Stimulated activated CD8-positive, alpha-beta memory T cell treated with anti-CD3 and anti-CD28 coated beads, Interleukin-4, amount 100 ng/mL, for 48 hours (primary cell): ENCODE results near the gene RHEX.

Experiments
- DNase-seq: peaks from one replicate; pipeline ENCODE4 v3.0.0-alpha.2; 2020

The RHEX gene

DNA sequence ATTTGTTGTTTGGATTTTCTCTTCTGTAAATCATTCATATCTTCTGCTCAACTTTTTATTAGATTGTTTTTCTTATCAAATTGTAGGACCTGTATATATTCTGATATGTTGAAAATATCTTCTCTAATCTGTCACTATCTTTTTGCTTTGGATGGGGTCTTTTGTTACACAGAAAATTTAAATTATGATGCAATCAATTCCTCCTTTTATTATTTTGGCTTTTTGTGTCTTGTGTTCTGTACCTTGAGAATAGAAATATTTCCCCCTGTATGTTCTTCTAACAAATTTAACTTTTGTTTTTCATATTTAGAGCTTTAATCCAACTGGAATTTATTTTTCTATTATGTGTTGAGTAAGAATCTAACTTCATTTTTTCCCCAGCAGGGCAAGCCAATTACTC, 67.4 kb downstream of the RHEX start:
- DNase-seq: no peak

DNA sequence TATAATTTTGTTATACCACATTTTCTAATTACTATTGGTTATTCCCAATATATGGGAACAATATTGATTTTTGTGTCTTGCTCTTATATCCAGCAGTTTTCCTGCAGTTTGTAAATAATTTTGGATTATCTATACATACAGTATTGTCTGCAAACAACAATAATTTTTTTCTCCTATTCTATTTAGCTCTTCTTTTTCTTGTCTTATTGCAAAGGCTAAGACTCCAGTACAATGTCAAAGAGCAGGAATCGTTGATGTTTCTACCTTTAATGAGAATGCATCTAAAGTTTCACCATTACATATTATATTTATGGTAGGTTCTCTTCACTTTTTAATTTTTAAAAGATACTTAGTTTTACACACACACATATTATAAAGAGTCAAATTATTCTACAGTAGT, 68.3 kb downstream of the RHEX start:
- DNase-seq: no peak

DNA sequence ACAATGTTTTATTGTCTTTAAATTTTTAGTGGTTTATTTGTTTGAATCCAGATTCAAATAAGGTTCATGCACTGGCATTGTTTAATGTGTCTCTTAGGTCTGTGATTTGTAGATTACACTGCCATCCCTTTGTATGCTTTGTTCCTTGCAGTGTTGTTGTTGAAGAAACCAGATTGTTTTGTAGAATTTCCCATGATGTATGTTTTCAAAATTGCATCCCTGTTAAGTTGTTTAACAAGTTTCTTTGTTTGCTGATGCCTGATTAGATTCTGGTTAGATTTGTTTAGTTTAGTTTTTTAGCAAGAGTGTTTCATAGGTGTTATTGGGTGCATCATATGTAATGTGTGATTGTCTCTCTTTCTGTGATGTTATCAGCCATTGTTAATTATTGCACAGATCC, 69.7 kb downstream of the RHEX start:
- no peak for DNase-seq

DNA sequence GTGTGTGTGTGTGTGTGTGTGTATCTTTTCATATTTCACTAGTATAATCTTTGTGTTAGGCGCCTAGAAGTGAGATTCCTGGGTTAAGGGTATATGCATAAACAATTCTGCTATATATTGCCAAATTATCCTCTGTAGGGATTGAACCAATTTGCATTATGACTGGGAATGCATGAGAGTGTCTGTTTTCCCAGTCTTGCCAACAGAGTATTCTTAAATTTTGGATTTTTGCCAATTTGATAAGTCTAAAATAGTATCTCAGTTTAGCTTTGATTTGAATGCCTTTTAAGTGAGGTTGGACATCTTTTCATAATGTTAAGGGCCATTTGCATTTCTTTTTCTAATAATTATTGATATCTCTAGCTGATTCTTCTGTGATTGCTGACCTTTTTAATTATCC, 72.4 kb downstream of the RHEX start:
- DNase-seq: no peak

DNA sequence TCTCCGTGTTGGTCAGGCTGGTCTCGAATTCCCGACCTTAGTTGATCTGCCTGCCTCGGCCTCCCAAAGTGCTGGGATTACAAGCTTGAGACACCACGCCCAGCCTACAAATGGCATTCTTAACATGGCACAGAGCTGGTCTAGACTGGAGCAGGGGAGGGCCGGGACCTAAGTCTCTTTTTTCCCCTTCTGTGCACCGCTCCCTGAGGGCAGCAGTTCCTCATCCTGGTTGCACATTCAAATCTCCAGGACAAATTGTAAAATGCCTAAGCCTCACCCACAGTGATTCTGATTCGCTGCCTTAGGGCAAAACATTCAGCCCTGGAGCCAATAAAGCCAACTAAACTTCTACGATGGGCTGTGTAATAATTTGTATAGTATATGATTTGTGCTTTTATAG, 74.4 kb downstream of the RHEX start:
- no peak for DNase-seq

DNA sequence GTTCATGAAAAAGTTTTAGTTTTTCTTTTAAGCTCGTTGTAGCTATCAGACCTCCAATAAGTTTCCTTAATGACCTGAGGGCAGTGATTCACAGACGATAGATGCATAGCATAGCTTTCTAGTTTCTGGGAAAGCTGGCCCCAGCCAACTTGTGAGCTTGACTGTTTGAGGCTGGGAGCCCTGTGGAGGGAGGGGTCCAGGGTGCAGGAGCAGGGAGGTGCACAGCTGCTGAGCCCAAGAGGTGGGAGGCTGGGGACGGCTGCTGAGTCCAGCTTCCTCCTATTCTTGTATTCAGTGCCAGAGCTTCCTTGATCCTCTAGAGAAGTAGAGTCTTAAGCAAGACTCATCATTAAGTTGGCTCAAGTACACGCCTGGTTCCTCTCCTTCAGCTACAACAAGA, 75.2 kb downstream of the RHEX start:
- DNase-seq: no peak

DNA sequence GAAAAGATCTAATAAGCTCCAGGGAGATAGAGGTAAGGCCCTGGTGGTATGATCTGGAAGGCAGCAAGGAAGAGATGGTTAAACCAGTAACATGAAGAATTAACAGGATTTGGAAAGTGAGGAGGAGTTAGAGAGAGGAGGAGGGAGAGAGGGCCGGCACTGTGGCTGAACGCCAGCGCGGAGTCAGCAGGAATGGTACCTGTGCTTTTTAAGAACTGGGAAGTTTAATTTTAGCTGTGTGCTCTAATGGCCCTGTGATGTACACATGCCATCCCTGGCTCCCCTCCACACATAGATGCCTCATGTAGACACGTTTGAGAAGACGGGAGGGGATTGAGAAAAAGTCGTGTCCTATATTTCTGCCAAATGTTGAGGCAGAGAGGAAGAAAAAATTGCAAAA, 78.1 kb downstream of the RHEX start:
- no peak for DNase-seq

DNA sequence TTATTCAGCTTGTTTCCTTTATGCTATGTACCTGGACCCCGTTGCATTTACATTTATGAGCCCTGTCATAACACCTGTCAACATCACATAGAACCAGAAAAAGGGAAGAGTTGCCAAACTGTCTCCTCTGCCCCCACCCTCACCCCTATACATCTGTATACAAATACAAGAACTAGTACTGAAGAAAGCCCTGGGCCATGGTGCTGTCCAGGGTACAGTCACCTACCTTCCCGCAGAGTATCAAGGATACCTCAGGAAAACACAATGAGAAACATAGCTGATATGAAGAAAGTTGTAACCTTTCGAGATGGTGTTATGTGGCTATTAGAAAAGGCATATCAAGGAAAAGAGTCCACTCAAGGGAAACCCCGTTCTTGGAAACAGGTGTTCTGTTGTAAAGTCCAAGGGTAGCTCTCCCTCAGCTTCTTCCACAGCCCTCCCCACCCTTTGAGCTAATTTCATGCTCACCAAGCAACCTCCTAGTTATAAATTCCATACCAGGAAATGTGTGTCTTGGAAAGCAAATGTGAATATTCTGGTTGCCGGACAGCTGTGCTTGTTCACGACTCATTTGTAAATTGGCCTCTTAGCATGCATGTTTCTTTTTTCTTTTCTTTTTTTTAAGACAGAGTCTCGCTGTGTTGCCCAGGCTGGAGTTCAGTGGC, 80.9 kb downstream of the RHEX start:
- no peak for DNase-seq

DNA sequence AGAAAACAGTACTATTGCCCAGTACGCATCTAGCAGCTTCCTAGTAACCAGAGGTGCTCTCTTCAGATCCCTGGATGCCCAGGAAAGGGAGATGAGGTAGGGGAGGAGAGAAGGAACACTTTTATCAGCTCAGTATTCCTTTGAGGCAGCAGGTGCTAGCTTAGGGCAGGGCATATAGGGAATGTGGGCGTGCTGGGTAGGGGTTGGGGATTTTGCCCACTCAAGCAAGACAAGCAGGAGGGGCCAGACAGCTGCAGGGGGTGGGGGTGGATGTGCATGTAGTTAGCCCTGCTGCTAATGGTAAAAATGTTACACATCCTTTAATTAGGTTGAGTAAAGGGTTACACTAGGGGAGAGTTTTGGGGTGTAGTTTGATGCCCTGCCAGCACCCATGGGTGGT, 82.3 kb downstream of the RHEX start:
- no peak for DNase-seq

DNA sequence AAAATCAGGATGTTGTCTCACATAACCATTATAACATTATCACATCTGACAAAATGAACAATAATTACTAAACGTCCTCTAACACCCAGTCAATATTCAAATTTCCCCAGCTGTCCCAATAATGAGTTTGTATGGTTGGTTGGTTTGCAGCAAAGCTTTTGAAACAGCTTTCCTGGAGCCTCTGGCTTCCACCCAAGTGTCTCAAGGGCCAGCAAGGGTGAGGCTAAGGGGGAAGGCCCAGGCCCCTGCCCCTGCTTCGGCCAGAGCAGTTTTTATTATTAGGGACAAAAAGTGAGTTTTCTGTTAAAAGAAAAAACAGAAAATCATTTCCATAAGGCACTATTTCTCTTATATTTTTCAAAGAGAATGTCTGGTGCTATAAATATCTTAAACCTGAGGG, 83.3 kb downstream of the RHEX start:
- no peak for DNase-seq

DNA sequence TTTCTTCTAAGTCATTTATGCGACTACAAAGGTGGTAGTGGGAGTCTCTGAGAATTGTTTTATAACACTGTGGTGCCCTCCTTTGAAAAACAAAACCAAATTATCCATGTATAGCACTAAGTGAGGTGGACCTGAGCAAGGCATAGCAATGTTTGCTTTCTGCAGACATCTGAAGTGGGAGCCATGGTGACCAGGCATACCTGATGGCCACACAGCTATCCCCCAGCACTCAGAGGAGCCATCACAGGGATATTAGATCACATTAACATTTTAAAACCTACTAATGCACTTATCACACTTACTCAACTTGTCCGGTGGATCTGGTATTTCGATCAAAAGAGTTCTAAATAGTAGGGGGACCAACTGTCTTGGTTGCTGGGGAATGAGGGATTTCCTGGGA, 89.0 kb downstream of the RHEX start:
- DNase-seq: no peak

DNA sequence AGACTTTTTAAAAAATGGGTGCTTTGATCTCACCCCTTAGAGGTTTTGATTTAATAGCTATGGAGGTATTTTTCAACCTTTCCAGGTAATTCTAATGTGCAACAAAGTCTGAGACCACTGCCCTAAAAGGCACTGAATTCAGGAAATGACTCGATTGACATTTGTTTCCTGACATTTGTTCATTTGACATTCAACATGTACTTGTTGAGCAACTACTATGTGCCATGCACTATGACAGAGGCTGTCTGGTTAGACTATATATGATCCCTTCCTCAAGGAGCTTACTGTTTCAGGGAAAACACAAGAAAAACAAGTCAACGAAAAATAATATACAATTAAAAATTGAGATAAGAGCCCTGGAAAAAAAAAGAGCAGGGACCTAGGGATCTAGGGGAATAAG, 89.8 kb downstream of the RHEX start:
- DNase-seq: no peak

DNA sequence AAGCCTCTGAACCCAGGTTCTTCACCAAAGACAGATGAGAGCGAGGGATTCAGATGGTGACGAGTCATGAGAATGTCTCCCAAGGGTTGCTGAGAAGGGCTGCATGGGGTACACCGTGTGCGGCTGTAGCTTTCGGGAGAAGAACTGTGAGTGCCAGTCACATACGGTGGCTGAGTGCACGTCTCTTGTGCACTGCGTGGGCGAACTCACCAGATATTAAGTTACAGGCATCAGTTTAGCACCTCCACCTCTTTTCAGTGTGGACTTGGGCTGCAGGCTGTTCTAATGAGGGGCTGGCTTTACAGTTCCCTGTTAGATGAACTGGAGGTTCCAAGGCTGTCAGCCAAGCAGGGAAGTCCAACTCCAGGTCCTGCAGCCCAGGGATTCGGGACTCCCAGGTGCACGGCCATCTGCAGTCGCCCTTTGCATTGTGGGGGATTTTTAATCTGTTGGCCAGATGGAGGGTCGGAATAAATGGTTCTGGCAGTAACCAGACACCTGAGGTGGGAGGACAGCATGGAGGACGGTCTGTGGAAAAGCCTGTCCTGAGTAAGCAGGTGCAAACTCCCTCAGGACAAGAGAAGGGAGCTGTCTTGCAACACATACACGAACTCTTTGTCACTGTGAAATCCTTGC, 90.7 kb downstream of the RHEX start:
- DNase-seq: no peak

DNA sequence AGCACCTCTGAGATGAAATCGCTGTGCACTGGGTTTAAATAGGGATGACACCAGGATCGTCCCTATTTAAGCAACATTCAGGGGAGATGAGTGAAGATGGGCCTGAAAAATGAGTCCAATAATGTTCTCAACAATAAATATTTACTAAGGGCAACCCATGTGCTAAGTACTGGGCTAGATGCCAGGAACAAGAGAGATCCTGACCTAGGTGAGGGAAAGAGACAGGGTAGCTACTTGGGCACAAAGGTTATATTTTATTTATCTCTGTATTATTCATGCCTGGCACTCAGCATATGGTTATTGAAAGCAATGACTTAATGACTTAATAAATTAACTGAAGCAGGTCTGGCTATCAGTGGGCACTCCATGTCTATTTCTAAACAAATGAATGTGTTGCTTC, 91.6 kb downstream of the RHEX start:
- no peak for DNase-seq

DNA sequence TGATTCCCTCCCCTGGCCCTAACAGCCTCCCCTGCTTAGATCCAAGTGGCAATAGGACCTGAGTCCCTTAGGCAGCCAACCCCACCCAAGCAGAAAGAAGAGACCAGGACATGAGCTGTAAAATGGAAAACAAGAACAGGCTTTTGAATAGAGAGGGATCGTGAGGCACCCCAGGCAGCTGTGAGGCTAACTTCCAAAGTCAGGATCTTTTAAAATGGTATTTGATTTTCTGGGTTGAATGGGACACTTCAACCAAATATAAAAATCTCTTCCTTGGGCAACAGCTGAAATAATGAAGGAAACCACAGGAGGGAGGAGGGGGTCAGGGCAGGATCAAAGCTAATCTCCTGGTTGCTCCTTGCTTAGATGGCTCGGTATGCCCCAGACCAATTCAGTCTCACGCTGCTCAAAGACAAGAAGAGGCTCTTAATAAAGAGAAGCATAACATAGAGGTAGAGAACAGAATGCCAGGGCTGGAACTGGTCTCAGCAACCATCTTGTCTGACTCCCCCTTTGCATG, 92.9 kb downstream of the RHEX start:
- DNase-seq: no peak
